AG04450 (cell line): ENCODE data around the gene NTRK2. TPM values are rescaled to one million over a fixed set of nuclear protein-coding genes. Genes with fewer than 3 reads are reported as not detected.

Experiments used
- CTCF ChIA-PET: fragments of 300-600, 350-600 bp; formaldehyde crosslinking; extraction: SDS; loops from one replicate; lab custom pipeline; 2022; ENCODE audit warnings: antibody characterized with exemption, inconsistent platforms; lab: Charles Lee
- POLR2A ChIA-PET: fragments of 350-600 bp; formaldehyde crosslinking; extraction: SDS; loops from one replicate; lab custom pipeline; 2021; ENCODE audit warnings: antibody characterized with exemption, inconsistent platforms; lab: Yijun Ruan, JAX
- DNase-seq: peaks from one replicate; pipeline ENCODE4 v3.0.0-alpha.2; 2011; ENCODE audit warnings: low read depth, low spot score
- H3K27ac ChIP-seq: one replicate; pipeline ENCODE4 v1.5.1; 2012; ENCODE audit warnings: low read depth, low read length, control low read depth
- H3K27me3 ChIP-seq: one replicate; pipeline ENCODE4 v1.6.0; 2012; ENCODE audit warnings: low read length; ENCODE audit not compliant: control insufficient read depth, insufficient read depth
- H3K4me3 ChIP-seq: 2 replicates; pipeline ENCODE4 v1.5.1; 2011; ENCODE audit warnings: mild to moderate bottlenecking, low read depth, low read length, control low read depth
- H3K9me3 ChIP-seq: 2 replicates; pipeline ENCODE4 v1.5.1; 2012; ENCODE audit warnings: low read length; ENCODE audit not compliant: control insufficient read depth, insufficient read depth
- CTCF ChIP-seq: IDR thresholded peaks from 2 replicates; pipeline ENCODE4 v1.5.1; 2011; ENCODE audit warnings: low read depth, low read length, control low read depth, inconsistent platforms
- polyA plus RNA-seq: library from polyadenylated mRNA; depleted of rRNA; stranded (reverse); fragments of >200 nt; gene quantifications from 2 replicates; pipeline ENCODE4 v1.2.3, GENCODE V29; 2011

NTRK2 gene
- polyA plus RNA-seq, 1 experiment = not detected

GRCh38 chr9:84950879-84951811, 281.6 kb downstream of the NTRK2 start:
- ChIA-PET CTCF (no interaction called here), POLR2A (no interaction called here)

GRCh38 chr9:84953252-84953773, 283.8 kb downstream of the NTRK2 start:
- Histone ChIP-seq H3K27ac (no peak overlapping the region), H3K4me3 (no peak overlapping the region), H3K27me3 (no peaks in the 10 kb centered on the region), H3K9me3 (peaks cover 38% of the 10 kb centered on the region)
- no peak for DNase-seq
- ChIA-PET CTCF (no interaction called here), POLR2A (no interaction called here)
- TF ChIP-seq CTCF = no peak

More at GRCh38 chr9:84950879-84951811, 281.6 kb downstream of the NTRK2 start:
- Histone ChIP-seq H3K9me3 (peaks cover 54% of the 10 kb centered on the region), H3K27me3 (no peaks in the 10 kb centered on the region), H3K27ac (no peak overlapping the region), H3K4me3 (no peak overlapping the region)
- no peak for TF ChIP-seq CTCF
- no peak for DNase-seq

- no peak for DNase-seq
- H3K27me3 ChIP-seq = no peaks in the 10 kb centered on the region
- POLR2A ChIA-PET = no interaction called here
- H3K9me3 ChIP-seq = peaks cover 34% of the 10 kb centered on the region
- CTCF ChIA-PET = no interaction called here
- H3K4me3 ChIP-seq = no peak overlapping the region
- peak; percentile 15; the same call in 1 of the 2 replicates for TF ChIP-seq CTCF
- no peak overlapping the region for H3K27ac ChIP-seq
Observed at GRCh38 chr9:84953797-84954705, 284.5 kb downstream of the NTRK2 start.

GRCh38 chr9:84955155-84955554, 285.6 kb downstream of the NTRK2 start:
- Histone ChIP-seq H3K9me3 (peaks cover 31% of the 10 kb centered on the region), H3K27me3 (no peaks in the 10 kb centered on the region), H3K27ac (no peak overlapping the region), H3K4me3 (no peak overlapping the region)
- DNase-seq = no peak
- ChIA-PET CTCF (no interaction called here), POLR2A (no interaction called here)
- no peak for TF ChIP-seq CTCF
